H9 (cell line): ENCODE data around the gene MBD2. TPM values are rescaled to one million over a fixed set of nuclear protein-coding genes. Genes with fewer than 3 reads are reported as not detected.

Source experiments
- DNase-seq: peaks from one replicate; pipeline ENCODE4 v3.0.0-alpha.2; 2017
- H2AFZ ChIP-seq: one replicate; pipeline ENCODE4 v1.6.1; 2013; ENCODE audit warnings: mild to moderate bottlenecking, low read length, control low read depth, moderate library complexity
- H2AK5ac ChIP-seq: 2 replicates; pipeline ENCODE4 v1.6.1; 2013; ENCODE audit warnings: low read length, control low read depth, mixed read lengths; ENCODE audit not compliant: insufficient read length
- H2BK120ac ChIP-seq: one replicate; pipeline ENCODE4 v1.6.1; 2013; ENCODE audit warnings: low read depth, mild to moderate bottlenecking, low read length, control low read depth, inconsistent platforms; ENCODE audit not compliant: poor library complexity, severe bottlenecking
- H2BK12ac ChIP-seq: 2 replicates; pipeline ENCODE4 v1.6.1; 2013; ENCODE audit warnings: low read length, control low read depth, mixed read lengths, low read depth; ENCODE audit not compliant: insufficient read length
- H2BK15ac ChIP-seq: 2 replicates; pipeline ENCODE4 v1.6.1; 2013; ENCODE audit warnings: low read depth, low read length, control low read depth
- H2BK20ac ChIP-seq: one replicate; pipeline ENCODE4 v1.6.1; 2013; ENCODE audit warnings: low read depth, mild to moderate bottlenecking, low read length, control low read depth, inconsistent platforms; ENCODE audit not compliant: poor library complexity, severe bottlenecking
- H2BK5ac ChIP-seq: 2 replicates; pipeline ENCODE4 v1.6.1; 2013; ENCODE audit warnings: low read length, control low read depth, mixed read lengths; ENCODE audit not compliant: insufficient read length
- H3K14ac ChIP-seq: 2 replicates; pipeline ENCODE4 v1.6.1; 2013; ENCODE audit warnings: low read length, control low read depth; ENCODE audit not compliant: insufficient read depth
- H3K18ac ChIP-seq: 2 replicates; pipeline ENCODE4 v1.6.1; 2013; ENCODE audit warnings: low read depth, mild to moderate bottlenecking, mixed read lengths, low read length, control low read depth; ENCODE audit not compliant: insufficient read length
- H3K23ac ChIP-seq: 2 replicates; pipeline ENCODE4 v1.6.1; 2013; ENCODE audit warnings: low read length, control low read depth, mixed read lengths, low read depth; ENCODE audit not compliant: insufficient read length
- H3K23me2 ChIP-seq: 2 replicates; pipeline ENCODE4 v1.6.1; 2013; ENCODE audit warnings: low read depth, mild to moderate bottlenecking, mixed read lengths, low read length, control low read depth; ENCODE audit not compliant: insufficient read length, poor library complexity, severe bottlenecking
- H3K27ac ChIP-seq: 2 replicates; pipeline ENCODE4 v1.5.1; 2013; ENCODE audit warnings: low read length, control low read depth, mixed read lengths, low read depth; ENCODE audit not compliant: insufficient read length
- H3K27me3 ChIP-seq: 2 replicates; pipeline ENCODE4 v1.6.1; 2013; ENCODE audit warnings: low read length, control low read depth, inconsistent platforms; ENCODE audit not compliant: insufficient read depth
- H3K4ac ChIP-seq: 2 replicates; pipeline ENCODE4 v1.6.1; 2013; ENCODE audit warnings: low read depth, mild to moderate bottlenecking, control low read depth, inconsistent platforms, low read length, moderate library complexity
- H3K4me1 ChIP-seq: 2 replicates; pipeline ENCODE4 v1.6.1; 2013; ENCODE audit warnings: low read length, control low read depth, inconsistent platforms; ENCODE audit not compliant: insufficient read depth
- H3K4me2 ChIP-seq: 2 replicates; pipeline ENCODE4 v1.6.1; 2013; ENCODE audit warnings: low read length, control low read depth, mixed read lengths; ENCODE audit not compliant: insufficient read length, insufficient read depth
- H3K56ac ChIP-seq: 2 replicates; pipeline ENCODE4 v1.6.1; 2013; ENCODE audit warnings: low read depth, mild to moderate bottlenecking, mixed read lengths, low read length, control low read depth; ENCODE audit not compliant: insufficient read length
- H3K79me1 ChIP-seq: 2 replicates; pipeline ENCODE4 v1.6.1; 2013; ENCODE audit warnings: low read depth, mild to moderate bottlenecking, moderate library complexity, low read length, control low read depth, inconsistent platforms; ENCODE audit not compliant: insufficient read depth, poor library complexity, severe bottlenecking
- H3K79me2 ChIP-seq: 2 replicates; pipeline ENCODE4 v1.6.1; 2013; ENCODE audit warnings: low read length, control low read depth, inconsistent platforms; ENCODE audit not compliant: insufficient read depth
- H3K9ac ChIP-seq: 2 replicates; pipeline ENCODE4 v1.6.1; 2013; ENCODE audit warnings: low read length, control low read depth, mixed read lengths; ENCODE audit not compliant: insufficient read length; ENCODE audit errors: extremely low read depth
- H3K9me3 ChIP-seq: one replicate; pipeline ENCODE4 v1.6.1; 2013; ENCODE audit warnings: low read depth, low read length, inconsistent platforms; ENCODE audit not compliant: control insufficient read depth
- H3T11ph ChIP-seq: one replicate; pipeline ENCODE4 v1.6.1; 2013; ENCODE audit warnings: mild to moderate bottlenecking, low read length, control low read depth, inconsistent platforms
- H4K20me1 ChIP-seq: one replicate; pipeline ENCODE4 v1.6.1; 2013; ENCODE audit not compliant: control insufficient read depth, insufficient read length, insufficient read depth
- H4K5ac ChIP-seq: 2 replicates; pipeline ENCODE4 v1.6.1; 2013; ENCODE audit warnings: low read depth, mild to moderate bottlenecking, mixed read lengths, low read length, control low read depth; ENCODE audit not compliant: insufficient read length
- H4K8ac ChIP-seq: replicated peaks from 2 replicates; pipeline ENCODE4 v1.6.1; 2013; ENCODE audit warnings: low read length, control low read depth, mixed read lengths, low read depth; ENCODE audit not compliant: insufficient read length
- H4K91ac ChIP-seq: 2 replicates; pipeline ENCODE4 v1.6.1; 2013; ENCODE audit warnings: low read depth, mild to moderate bottlenecking, moderate library complexity, mixed read lengths, low read length, control low read depth; ENCODE audit not compliant: insufficient read length
- H3K27ac Mint-ChIP-seq, 3 experiments: 2 replicates in 2 of 3; 3 replicates in 1 of 3; pipeline ENCODE4 v1.8.0; 2020 to 2021; ENCODE audit warnings: mixed read lengths in 3 of 3, mild to moderate bottlenecking in 1 of 3, moderate library complexity in 1 of 3
- H3K27me3 Mint-ChIP-seq: 2 replicates; pipeline ENCODE4 v1.8.0; 2021; ENCODE audit warnings: low read depth, mild to moderate bottlenecking, moderate library complexity, mixed read lengths
- H3K36me3 Mint-ChIP-seq, 3 experiments: 2 replicates in 2 of 3; 3 replicates in 1 of 3; pipeline ENCODE4 v1.8.0; 2020 to 2021; ENCODE audit warnings: low read depth in 3 of 3, mixed read lengths in 3 of 3; ENCODE audit not compliant: insufficient read depth in 1 of 3
- H3K4me1 Mint-ChIP-seq, 2 experiments: 2 replicates each; pipeline ENCODE4 v1.8.0; 2020; ENCODE audit warnings: mixed read lengths in 2 of 2
- H3K4me3 Mint-ChIP-seq, 2 experiments: 2 replicates in 1 of 2; 3 replicates in 1 of 2; pipeline ENCODE4 v1.8.0; 2020 to 2021; ENCODE audit warnings: mild to moderate bottlenecking in 2 of 2, mixed read lengths in 2 of 2, moderate library complexity in 1 of 2
- H3K9me3 Mint-ChIP-seq, 2 experiments: 2 replicates in 1 of 2; 3 replicates in 1 of 2; pipeline ENCODE4 v1.8.0; 2020; ENCODE audit warnings: mild to moderate bottlenecking in 2 of 2, mixed read lengths in 2 of 2, moderate library complexity in 1 of 2
- CTCF ChIP-seq: fragments of 200-600 bp; sonication (generic); conservative IDR thresholded peaks from 3 replicates; pipeline ENCODE4 v1.8.0; 2021; ENCODE audit warnings: antibody characterized with exemption, mild to moderate bottlenecking
- total RNA-seq: library from RNA; stranded (reverse); gene quantifications from 2 replicates; pipeline ENCODE4 v1.2.1, GENCODE V29; 2021

MBD2 gene
- total RNA-seq, 1 experiment from 2014 or later, result 34.0 TPM

- Histone ChIP-seq H2BK20ac (no peak overlapping the region), H3K27ac (no peak overlapping the region), H3K4me1 (no peaks in the 10 kb centered on the region), H3K56ac (no peak overlapping the region), H3K23me2 (no peaks in the 10 kb centered on the region), H3K27me3 (no peaks in the 10 kb centered on the region), H2AFZ (no peak overlapping the region), H2AK5ac (no peak overlapping the region), H2BK12ac (no peak overlapping the region), H3K4ac (no peak overlapping the region), H3K79me1 (no peaks in the 10 kb centered on the region), H3T11ph (no peak overlapping the region), H4K20me1 (no peaks in the 10 kb centered on the region), H3K4me2 (no peak overlapping the region), H3K9ac (no peak overlapping the region), H3K79me2 (no peaks in the 10 kb centered on the region), H2BK120ac (no peak overlapping the region), H4K91ac (no peak overlapping the region), H3K23ac (no peak overlapping the region), H3K9me3 (peaks cover 4% of the 10 kb centered on the region), H3K14ac (no peak overlapping the region), H3K18ac (no peak overlapping the region), H4K5ac (no peak overlapping the region), H2BK5ac (no peak overlapping the region), H2BK15ac (no peak overlapping the region), H4K8ac (no peak overlapping the region)
- no peak for DNase-seq
- no peak overlapping the region for H3K27ac Mint-ChIP-seq
- H3K4me3 Mint-ChIP-seq, result no peak overlapping the region
- peaks cover 6 to 11% of the 10 kb centered on the region in 2 experiments; a peak in 4 of 5 replicates for H3K9me3 Mint-ChIP-seq
- H3K4me1 Mint-ChIP-seq, result peaks cover 19 to 20% of the 10 kb centered on the region in 2 experiments
- peaks cover 5 to 9% (median 6%) of the 10 kb centered on the region in 3 experiments; a peak in 4 of 7 replicates for H3K36me3 Mint-ChIP-seq
- TF ChIP-seq CTCF, result no peak
- no peaks in the 10 kb centered on the region; the same call in 1 of the 2 replicates for H3K27me3 Mint-ChIP-seq
Observed at GRCh38 chr18:54134053-54134452, 90.4 kb downstream of the MBD2 start.
